Liver (tissue), 9 donors: ENCODE measurements around the gene STOML2. TPM values are rescaled to one million over a fixed set of nuclear protein-coding genes. Genes with fewer than 3 reads are reported as not detected.

Experiments
- DNase-seq: peaks from one replicate; pipeline ENCODE4 v3.0.0-alpha.2; 2017; ENCODE audit warnings: low spot score
- H3K27ac ChIP-seq, 2 donors: one replicate each; pipeline ENCODE4 v1.7.0; 2013; ENCODE audit warnings: inconsistent platforms in 2 of 2, low read length in 2 of 2, control low read depth in 1 of 2, low read depth in 1 of 2, mild to moderate bottlenecking in 1 of 2
- H3K27me3 ChIP-seq, 4 donors: one replicate each; pipeline versions ENCODE4 v1.6.1 to v1.7.0; 2013; ENCODE audit warnings: low read length in 3 of 4, inconsistent platforms in 1 of 4, mild to moderate bottlenecking in 1 of 4, moderate library complexity in 1 of 4; ENCODE audit not compliant: control insufficient read depth in 4 of 4, insufficient read depth in 4 of 4
- H3K36me3 ChIP-seq, 4 donors: one replicate each; pipeline versions ENCODE4 v1.6.1 to v1.7.0; 2013; ENCODE audit warnings: low read length in 3 of 4, mild to moderate bottlenecking in 3 of 4, low read depth in 1 of 4, moderate library complexity in 1 of 4; ENCODE audit not compliant: control insufficient read depth in 4 of 4, insufficient read depth in 3 of 4
- H3K4me1 ChIP-seq, 4 donors: one replicate each; pipeline versions ENCODE4 v1.6.1 to v1.7.0; 2013; ENCODE audit warnings: low read length in 3 of 4, mild to moderate bottlenecking in 3 of 4, moderate library complexity in 1 of 4; ENCODE audit not compliant: control insufficient read depth in 4 of 4, insufficient read depth in 4 of 4
- H3K4me3 ChIP-seq, 3 donors: one replicate each; pipeline versions ENCODE4 v1.6.1 to v1.7.0; 2013; ENCODE audit warnings: low read length in 3 of 3, control low read depth in 1 of 3, low read depth in 1 of 3, mild to moderate bottlenecking in 1 of 3
- H3K9ac ChIP-seq, 2 donors: one replicate each; pipeline ENCODE4 v1.7.0; 2013; ENCODE audit warnings: low read length in 2 of 2, mild to moderate bottlenecking in 2 of 2, moderate library complexity in 2 of 2, control low read depth in 1 of 2, low read depth in 1 of 2
- H3K9me3 ChIP-seq, 4 donors: one replicate each; pipeline versions ENCODE4 v1.6.1 to v1.7.0; 2013; ENCODE audit warnings: low read length in 3 of 4; ENCODE audit not compliant: control insufficient read depth in 4 of 4
- FOXA1 ChIP-seq: IDR thresholded peaks from 2 replicates; pipeline ENCODE4 v1.6.1; 2016; ENCODE audit warnings: antibody characterized with exemption
- FOXA2 ChIP-seq: IDR thresholded peaks from 2 replicates; pipeline ENCODE4 v1.6.1; 2016; ENCODE audit warnings: antibody characterized with exemption
- GABPA ChIP-seq, 2 donors: IDR thresholded peaks in 1 of 2; conservative IDR thresholded peaks in 1 of 2; 2 replicates each; pipeline ENCODE4 v1.6.1; 2016; ENCODE audit warnings: antibody characterized with exemption in 2 of 2, mild to moderate bottlenecking in 1 of 2, moderate library complexity in 1 of 2
- JUND ChIP-seq, 2 donors: IDR thresholded peaks; 2 replicates each; pipeline ENCODE4 v1.6.1; 2016; ENCODE audit warnings: antibody characterized with exemption in 2 of 2
- NR2F2 ChIP-seq: IDR thresholded peaks from 2 replicates; pipeline ENCODE4 v1.6.1; 2016; ENCODE audit warnings: antibody characterized with exemption
- RAD21 ChIP-seq, 2 donors: IDR thresholded peaks; 2 replicates each; pipeline ENCODE4 v1.6.1; 2016; ENCODE audit warnings: antibody characterized with exemption in 2 of 2, mild to moderate bottlenecking in 2 of 2
- RXRA ChIP-seq, 2 donors: IDR thresholded peaks; 2 replicates each; pipeline ENCODE4 v1.6.1; 2017 to 2018; ENCODE audit warnings: antibody characterized with exemption in 2 of 2, mild to moderate bottlenecking in 1 of 2
- SP1 ChIP-seq: IDR thresholded peaks from 2 replicates; pipeline ENCODE4 v1.6.1; 2018; ENCODE audit warnings: antibody characterized with exemption, mild to moderate bottlenecking
- YY1 ChIP-seq: IDR thresholded peaks from 2 replicates; pipeline ENCODE4 v1.6.1; 2016; ENCODE audit warnings: antibody characterized with exemption, mild to moderate bottlenecking
- WGBS: extraction: QIAGEN DNeasy Blood & Tissue Kit; methylation state at CpG from one replicate; pipeline ENCODE4 v1.1.7; 2013; 5-methylcytosine and 5-hydroxymethylcytosine counted together
- polyA plus RNA-seq, 2 donors: library from polyadenylated mRNA; stranded (reverse) in 1 of 2; unstranded in 1 of 2; fragments of 200-250 nt in 1 of 2; fragments of >200 nt in 1 of 2; fragmentation: Nextera tagmentation in 1 of 2; extraction: Ambion mirVana in 1 of 2; gene quantifications; one replicate each; pipeline versions ENCODE4 v1.2.1 to v1.2.3, GENCODE V29; 2013 to 2015
- total RNA-seq, 2 donors: library from RNA; depleted of rRNA; stranded (reverse); fragments of >200 nt; gene quantifications; one replicate each; pipeline ENCODE4 v1.2.3, GENCODE V29; 2014
- TF ChIP-seq, protein P1 (sequence below): fragments of 150-350 bp; IDR thresholded peaks from 2 replicates; pipeline ENCODE4 v1.5.1; 2017; ENCODE audit warnings: improper control_type of control experiment, low read depth, low read length; ENCODE audit not compliant: missing input control
- TF ChIP-seq, protein P2 (sequence below): IDR thresholded peaks from 2 replicates; pipeline ENCODE4 v1.6.1; 2016; ENCODE audit warnings: antibody characterized with exemption
- donor health status: healthy.
- donor health status: healthy.
- donor health status: healthy.
- donor health status: healthy.
- donor health status: healthy.

The STOML2 gene
- total and polyA plus RNA-seq, 4 donors, result 77.8 to 96.8 (median 81.5) TPM

DNA sequence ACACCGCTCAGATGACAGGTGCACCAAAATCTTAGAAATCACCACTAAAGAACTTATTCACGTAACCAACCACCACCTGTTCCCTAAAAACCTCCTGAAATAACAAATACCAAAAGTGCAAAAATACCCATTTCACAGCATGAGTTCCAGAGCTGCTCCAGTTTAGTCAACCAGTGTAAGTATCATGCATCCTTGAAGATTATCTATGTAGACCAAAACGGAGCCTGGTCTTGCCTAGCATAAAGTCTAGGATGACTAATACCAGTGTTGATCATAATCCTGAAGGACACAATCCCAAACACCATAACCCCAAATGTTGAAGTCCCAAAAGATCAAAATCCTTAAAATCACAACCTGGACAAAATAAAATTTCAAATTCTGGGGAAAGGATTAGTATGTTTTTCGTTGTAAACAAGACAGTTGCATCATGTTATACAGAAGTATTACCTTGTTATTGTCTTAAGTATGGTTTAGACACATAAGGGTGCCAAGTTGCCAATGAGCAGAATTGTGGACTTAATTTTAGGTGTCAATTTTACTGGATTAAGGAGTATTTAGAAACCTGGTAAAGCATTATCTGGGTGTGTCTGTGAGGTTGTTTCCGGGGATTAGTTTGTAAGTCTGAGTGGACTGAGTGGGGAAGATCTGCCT is 48.6 kb downstream of the STOML2 start:
- no peaks in the 10 kb centered on the region for H3K4me1 ChIP-seq

DNA sequence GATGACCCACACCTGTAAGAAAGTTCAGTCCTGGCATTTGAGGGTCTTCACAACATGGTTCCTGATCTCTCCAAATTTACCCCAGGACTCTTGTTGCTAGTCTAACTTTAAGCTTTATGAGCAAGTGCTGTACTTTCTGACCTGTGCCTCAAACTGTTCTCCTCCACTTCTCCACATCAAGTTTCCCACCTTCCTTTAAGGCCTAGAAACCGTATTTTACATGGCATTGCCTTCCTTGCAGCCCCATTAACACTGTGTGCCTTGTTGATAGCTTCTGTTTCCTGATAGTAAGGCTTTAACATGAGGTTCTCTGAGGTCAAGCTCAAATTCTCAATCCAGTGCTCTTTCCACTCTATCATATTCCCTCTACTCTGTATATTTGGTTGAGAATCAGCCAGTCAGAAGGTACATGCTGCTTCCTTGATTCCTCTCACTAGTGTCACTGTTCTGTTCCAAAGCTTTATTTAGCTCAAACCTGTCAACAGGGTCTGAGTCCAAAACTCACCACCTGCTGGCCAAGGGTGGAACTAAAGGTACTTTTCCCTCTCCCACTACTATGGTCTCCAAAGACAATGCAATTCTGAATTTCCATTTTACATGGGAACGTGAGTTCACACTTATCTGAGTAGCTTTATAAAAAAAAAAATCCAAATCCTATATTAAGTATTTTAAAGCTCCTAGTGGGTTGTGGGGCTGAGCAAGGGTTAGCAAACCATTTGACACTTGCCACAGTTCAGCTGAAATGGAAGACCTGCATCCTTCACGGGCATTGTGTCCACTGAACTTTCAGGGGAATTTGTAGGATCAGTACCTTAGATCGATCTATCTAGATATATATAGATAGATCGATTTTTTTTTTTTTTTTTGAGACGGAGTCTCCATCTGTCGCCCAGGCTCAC is 51.6 kb downstream of the STOML2 start:
- Histone ChIP-seq H3K4me3 (no peak overlapping the region), H3K4me1 (no peaks in the 10 kb centered on the region), H3K9ac (no peak overlapping the region), H3K27me3 (no peaks in the 10 kb centered on the region), H3K27ac (no peak overlapping the region), H3K9me3 (no peaks in the 10 kb centered on the region), H3K36me3 (peaks cover 2 to 39% (median 36%) of the 10 kb centered on the region in 4 donors)
- TF ChIP-seq JUND (IDR thresholded peaks at IDR 0.05) (no peak), GABPA (IDR thresholded peaks at IDR 0.05 in 1 of 2, conservative IDR thresholded peaks at IDR 0.05 in 1 of 2) (no peak), NR2F2 (no peak), FOXA1 (no peak), RAD21 (IDR thresholded peaks at IDR 0.05) (peak; percentile 56 to 78), SP1 (no peak), RXRA (IDR thresholded peaks at IDR 0.05) (no peak), YY1 (no peak)
- TF ChIP-seq, protein P1, sequence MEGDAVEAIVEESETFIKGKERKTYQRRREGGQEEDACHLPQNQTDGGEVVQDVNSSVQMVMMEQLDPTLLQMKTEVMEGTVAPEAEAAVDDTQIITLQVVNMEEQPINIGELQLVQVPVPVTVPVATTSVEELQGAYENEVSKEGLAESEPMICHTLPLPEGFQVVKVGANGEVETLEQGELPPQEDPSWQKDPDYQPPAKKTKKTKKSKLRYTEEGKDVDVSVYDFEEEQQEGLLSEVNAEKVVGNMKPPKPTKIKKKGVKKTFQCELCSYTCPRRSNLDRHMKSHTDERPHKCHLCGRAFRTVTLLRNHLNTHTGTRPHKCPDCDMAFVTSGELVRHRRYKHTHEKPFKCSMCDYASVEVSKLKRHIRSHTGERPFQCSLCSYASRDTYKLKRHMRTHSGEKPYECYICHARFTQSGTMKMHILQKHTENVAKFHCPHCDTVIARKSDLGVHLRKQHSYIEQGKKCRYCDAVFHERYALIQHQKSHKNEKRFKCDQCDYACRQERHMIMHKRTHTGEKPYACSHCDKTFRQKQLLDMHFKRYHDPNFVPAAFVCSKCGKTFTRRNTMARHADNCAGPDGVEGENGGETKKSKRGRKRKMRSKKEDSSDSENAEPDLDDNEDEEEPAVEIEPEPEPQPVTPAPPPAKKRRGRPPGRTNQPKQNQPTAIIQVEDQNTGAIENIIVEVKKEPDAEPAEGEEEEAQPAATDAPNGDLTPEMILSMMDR, result peak; percentile 61
- TF ChIP-seq, protein P2, sequence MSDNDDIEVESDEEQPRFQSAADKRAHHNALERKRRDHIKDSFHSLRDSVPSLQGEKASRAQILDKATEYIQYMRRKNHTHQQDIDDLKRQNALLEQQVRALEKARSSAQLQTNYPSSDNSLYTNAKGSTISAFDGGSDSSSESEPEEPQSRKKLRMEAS, result no peak
- 83% methylated on average over 7 of the region's 7 CpGs for WGBS
- DNase-seq, result peak; percentile 62

More for the DNA sequence above, 48.6 kb downstream of the STOML2 start:
- Histone ChIP-seq H3K9ac (no peak overlapping the region), H3K36me3 (peaks cover 17 to 58% (median 53%) of the 10 kb centered on the region in 4 donors), H3K27me3 (no peaks in the 10 kb centered on the region), H3K9me3 (no peaks in the 10 kb centered on the region), H3K4me3 (no peak overlapping the region), H3K27ac (no peak overlapping the region)
- TF ChIP-seq FOXA2 (no peak), RAD21 (IDR thresholded peaks at IDR 0.05) (no peak)
- 64% methylated on average over 5 of the region's 5 CpGs for WGBS
- DNase-seq, result no peak

Other genes with a start within 250 kb of the STOML2 start
- gene PHF24, start 144.8 kb downstream of the STOML2 start, total RNA-seq, result under 1 TPM; 0.05 to 0.17 TPM
- gene PHF24, start 144.8 kb downstream of the STOML2 start, polyA plus RNA-seq, result under 1 TPM; 0.01 to 0.03 TPM
- gene DNAJB5, start 113.4 kb downstream of the STOML2 start, total RNA-seq, result 1 to 10 TPM; 1.4 to 2.1 TPM
- 1 to 10 TPM in 1 of 2 donors, under 1 TPM in 1; 0.76 to 2.3 TPM for gene DNAJB5, start 113.4 kb downstream of the STOML2 start, polyA plus RNA-seq
- 100 to 1,000 TPM; 175 to 248 TPM for gene VCP, start 30.5 kb downstream of the STOML2 start, total RNA-seq
- gene VCP, start 30.5 kb downstream of the STOML2 start, polyA plus RNA-seq, result 100 to 1,000 TPM in 1 of 2 donors, 10 to 100 TPM in 1; 57.6 to 131 TPM
- 10 to 100 TPM in 1 of 2 donors, 1 to 10 TPM in 1; 4.4 to 16.0 TPM for gene FANCG, start 23.2 kb downstream of the STOML2 start, total RNA-seq
- 1 to 10 TPM; 1.7 to 3.5 TPM for gene FANCG, start 23.2 kb downstream of the STOML2 start, polyA plus RNA-seq
- gene PIGO, start 6.5 kb downstream of the STOML2 start, total RNA-seq, result 10 to 100 TPM; 10.5 to 15.7 TPM
- 10 to 100 TPM; 15.2 to 16.0 TPM for gene PIGO, start 6.5 kb downstream of the STOML2 start, polyA plus RNA-seq
- 10 to 100 TPM in 1 of 2 donors, 1 to 10 TPM in 1; 6.9 to 29.8 TPM for gene ATOSB, start 12.7 kb upstream of the STOML2 start, total RNA-seq
- 1 to 10 TPM; 2.8 to 4.3 TPM for gene ATOSB, start 12.7 kb upstream of the STOML2 start, polyA plus RNA-seq
- 10 to 100 TPM; 12.5 to 25.7 TPM for gene UNC13B, start 58.9 kb upstream of the STOML2 start, total RNA-seq
- gene UNC13B, start 58.9 kb upstream of the STOML2 start, polyA plus RNA-seq, result 10 to 100 TPM in 1 of 2 donors, 1 to 10 TPM in 1; 5.5 to 11.4 TPM